Natural killer cell (primary cell): ENCODE results near the gene ULBP1. TPM values are rescaled to one million over a fixed set of nuclear protein-coding genes. Genes with fewer than 3 reads are reported as not detected.
"Not testable (repeated sequence)": the region's sequence is repeated elsewhere in the genome, so short reads cannot be mapped to it uniquely, and the experiment has no call there.

Experiments
- ATAC-seq, 3 donors: fragments of 150-1000 bp in 2 of 3; fragments of 200-7000 bp in 1 of 3; cut with Tn5 transposase; 1 replicate in 1 of 3; 2 replicates in 2 of 3; pipeline ENCODE4 v1.10.0; 2021; ENCODE audit warnings: mild to moderate bottlenecking in 2 of 3, moderate library complexity in 2 of 3
- DNase-seq, 2 donors: peaks; one replicate each; pipeline versions ENCODE4 v3.0.0 to v3.0.0-alpha.2; 2013 to 2021; ENCODE audit warnings: mixed read lengths in 1 of 2
- H3K27ac ChIP-seq: one replicate; pipeline ENCODE4 v1.5.1; 2013; ENCODE audit warnings: mild to moderate bottlenecking, low read length
- H3K27me3 ChIP-seq: one replicate; pipeline ENCODE4 v1.6.1; 2013; ENCODE audit warnings: low read length; ENCODE audit not compliant: control insufficient read depth, insufficient read depth
- H3K36me3 ChIP-seq: one replicate; pipeline ENCODE4 v1.6.1; 2013; ENCODE audit warnings: low read length; ENCODE audit not compliant: control insufficient read depth, insufficient read depth
- H3K4me1 ChIP-seq: one replicate; pipeline ENCODE4 v1.6.1; 2013; ENCODE audit warnings: low read length; ENCODE audit not compliant: control insufficient read depth, insufficient read depth
- H3K4me3 ChIP-seq: one replicate; pipeline ENCODE4 v1.5.1; 2013; ENCODE audit warnings: low read length
- H3K9me3 ChIP-seq: one replicate; pipeline ENCODE4 v1.6.1; 2013; ENCODE audit warnings: low read length; ENCODE audit not compliant: control insufficient read depth, insufficient read depth
- H3K27ac Mint-ChIP-seq, 2 donors: one replicate each; pipeline ENCODE4 v1.8.0; 2022; ENCODE audit warnings: mild to moderate bottlenecking in 2 of 2, mixed read lengths in 2 of 2, moderate library complexity in 1 of 2
- H3K27me3 Mint-ChIP-seq, 2 donors: one replicate each; pipeline ENCODE4 v1.8.0; 2022; ENCODE audit warnings: low read depth in 2 of 2, mixed read lengths in 2 of 2
- H3K36me3 Mint-ChIP-seq: one replicate; pipeline ENCODE4 v1.8.0; 2022; ENCODE audit warnings: mixed read lengths
- H3K4me1 Mint-ChIP-seq, 2 donors: one replicate each; pipeline ENCODE4 v1.8.0; 2022; ENCODE audit warnings: mixed read lengths in 2 of 2
- H3K4me3 Mint-ChIP-seq: one replicate; pipeline ENCODE4 v1.8.0; 2022; ENCODE audit warnings: mild to moderate bottlenecking, moderate library complexity, mixed read lengths
- H3K9me3 Mint-ChIP-seq, 2 donors: one replicate each; pipeline ENCODE4 v1.8.0; 2022; ENCODE audit warnings: mixed read lengths in 2 of 2
- WGBS: methylation state at CpG from one replicate; pipeline ENCODE4 v1.1.7; 2013; ENCODE audit warnings: missing lambda C conversion rate; ENCODE audit not compliant: insufficient coverage; 5-methylcytosine and 5-hydroxymethylcytosine counted together
- intact Hi-C: fragments of 100-400 bp; cut with micrococcal nuclease; formaldehyde crosslinking; loops from one replicate; pipeline ENCODE4 v1.14.2; 2022
- total RNA-seq, 4 donors: library from RNA; stranded (reverse); fragments of 120-200 nt in 1 of 4; gene quantifications; one replicate each; pipeline versions ENCODE4 v1.2.3 to v1.2.4, GENCODE V29; 2013 to 2022
- TF ChIP-seq, protein P1 (sequence below): fragments of 200-600 bp; IDR thresholded peaks from one replicate; pipeline ENCODE4 v1.8.0; 2022; ENCODE audit warnings: antibody characterized with exemption

The ULBP1 gene
- total RNA-seq, 3 donors from 2014 or later (not counting 1 experiment from before 2014, with no cell fraction given): 0.18 to 0.23 TPM; not detected in 1

DNA sequence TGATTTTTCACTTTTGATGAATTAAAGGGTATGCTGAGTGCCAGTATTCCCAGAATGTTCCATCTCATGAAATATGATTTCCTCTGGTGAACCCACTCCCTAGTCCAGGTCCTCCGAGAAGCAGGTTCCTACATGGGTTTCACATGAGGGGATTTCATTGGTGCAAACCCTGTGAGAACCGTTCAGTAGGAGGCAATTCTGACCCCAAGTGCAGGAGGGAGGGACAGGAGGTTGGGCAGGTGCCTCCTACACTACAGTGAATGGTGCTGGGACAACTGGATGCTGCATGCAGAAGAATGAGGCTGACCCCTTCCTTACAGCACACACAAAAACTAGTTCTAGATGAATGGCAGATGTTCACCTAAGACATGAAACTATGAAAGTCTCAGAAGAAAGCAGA is 27.0 kb upstream of the ULBP1 start:
- Mint-ChIP-seq H3K4me1 (peaks cover 12 to 25% of the 10 kb centered on the region in 2 donors), H3K27me3 (peaks cover 69 to 85% of the 10 kb centered on the region in 2 donors), H3K36me3 (no peaks in the 10 kb centered on the region), H3K9me3 (no peaks in the 10 kb centered on the region), H3K27ac (peak overlapping the region in 1 of 2 donors; percentile 37), H3K4me3 (peak overlapping the region; percentile 28)
- 28% methylated on average over 2 of the region's 2 CpGs for WGBS
- intact Hi-C loops: loop anchor here (10.0 kb wide), 2 partner anchors 192 to 878 kb away; partner anchors contain the start of genes NUP43 and PCMT1
- no peak for ATAC-seq
- H3K4me3 ChIP-seq: no peak overlapping the region
- TF ChIP-seq, protein P1, sequence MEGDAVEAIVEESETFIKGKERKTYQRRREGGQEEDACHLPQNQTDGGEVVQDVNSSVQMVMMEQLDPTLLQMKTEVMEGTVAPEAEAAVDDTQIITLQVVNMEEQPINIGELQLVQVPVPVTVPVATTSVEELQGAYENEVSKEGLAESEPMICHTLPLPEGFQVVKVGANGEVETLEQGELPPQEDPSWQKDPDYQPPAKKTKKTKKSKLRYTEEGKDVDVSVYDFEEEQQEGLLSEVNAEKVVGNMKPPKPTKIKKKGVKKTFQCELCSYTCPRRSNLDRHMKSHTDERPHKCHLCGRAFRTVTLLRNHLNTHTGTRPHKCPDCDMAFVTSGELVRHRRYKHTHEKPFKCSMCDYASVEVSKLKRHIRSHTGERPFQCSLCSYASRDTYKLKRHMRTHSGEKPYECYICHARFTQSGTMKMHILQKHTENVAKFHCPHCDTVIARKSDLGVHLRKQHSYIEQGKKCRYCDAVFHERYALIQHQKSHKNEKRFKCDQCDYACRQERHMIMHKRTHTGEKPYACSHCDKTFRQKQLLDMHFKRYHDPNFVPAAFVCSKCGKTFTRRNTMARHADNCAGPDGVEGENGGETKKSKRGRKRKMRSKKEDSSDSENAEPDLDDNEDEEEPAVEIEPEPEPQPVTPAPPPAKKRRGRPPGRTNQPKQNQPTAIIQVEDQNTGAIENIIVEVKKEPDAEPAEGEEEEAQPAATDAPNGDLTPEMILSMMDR: no peak
- no peaks in the 10 kb centered on the region for H3K9me3 ChIP-seq
- no peak overlapping the region for H3K27ac ChIP-seq
- peaks cover 76% of the 10 kb centered on the region for H3K27me3 ChIP-seq
- peaks cover 30% of the 10 kb centered on the region for H3K4me1 ChIP-seq
- DNase-seq: no peak
- no peaks in the 10 kb centered on the region for H3K36me3 ChIP-seq

DNA sequence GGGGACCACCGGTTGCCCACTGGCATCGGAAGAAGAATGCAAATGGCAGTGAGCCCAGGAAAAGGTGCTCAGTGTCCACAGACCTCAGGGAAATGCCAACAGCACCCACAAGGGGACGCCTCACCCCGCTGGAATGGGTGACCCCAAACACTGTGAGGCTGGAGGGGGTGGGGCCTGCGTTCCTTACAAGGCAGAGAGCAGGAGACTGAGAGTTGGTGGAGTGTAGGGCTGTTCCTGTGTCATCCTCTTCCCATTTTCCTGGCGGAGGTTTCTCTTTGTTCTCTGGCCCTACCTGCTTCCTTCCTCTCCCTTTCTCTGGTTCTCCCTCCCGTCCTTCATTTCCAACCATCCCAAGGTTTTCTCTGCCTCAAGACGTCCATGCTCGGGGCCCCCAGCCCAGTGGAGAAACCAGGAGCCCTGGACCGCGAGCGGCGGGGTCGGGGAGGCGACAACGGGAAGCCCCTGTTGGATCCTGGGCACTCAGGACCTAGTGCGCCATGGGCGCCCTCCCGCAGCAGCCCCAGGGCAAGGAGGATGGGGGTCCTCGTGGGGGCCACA is 25.7 kb upstream of the ULBP1 start:
- Histone ChIP-seq H3K4me3 (peak overlapping the region; percentile 28), H3K27me3 (peaks cover 74% of the 10 kb centered on the region), H3K4me1 (peaks cover 38% of the 10 kb centered on the region)
- DNase-seq, H3K9me3 Mint-ChIP-seq, H3K36me3 Mint-ChIP-seq, H3K36me3 ChIP-seq, H3K27ac ChIP-seq, H3K9me3 ChIP-seq: not testable (repeated sequence)
- Mint-ChIP-seq H3K4me1 (peaks cover 13 to 36% of the 10 kb centered on the region in 2 donors), H3K27me3 (peaks cover 65 to 76% of the 10 kb centered on the region in 2 donors), H3K27ac (peak overlapping the region; percentile 85 to 89), H3K4me3 (peak overlapping the region; percentile 90)
- intact Hi-C loops: loop anchor here (10.0 kb wide), 2 partner anchors 193 to 877 kb away; partner anchors contain the start of genes NUP43 and PCMT1
- 3% methylated on average over 15 of the region's 20 CpGs for WGBS
- peak in 2 of 3 donors; percentile 7 to 23 for ATAC-seq

DNA sequence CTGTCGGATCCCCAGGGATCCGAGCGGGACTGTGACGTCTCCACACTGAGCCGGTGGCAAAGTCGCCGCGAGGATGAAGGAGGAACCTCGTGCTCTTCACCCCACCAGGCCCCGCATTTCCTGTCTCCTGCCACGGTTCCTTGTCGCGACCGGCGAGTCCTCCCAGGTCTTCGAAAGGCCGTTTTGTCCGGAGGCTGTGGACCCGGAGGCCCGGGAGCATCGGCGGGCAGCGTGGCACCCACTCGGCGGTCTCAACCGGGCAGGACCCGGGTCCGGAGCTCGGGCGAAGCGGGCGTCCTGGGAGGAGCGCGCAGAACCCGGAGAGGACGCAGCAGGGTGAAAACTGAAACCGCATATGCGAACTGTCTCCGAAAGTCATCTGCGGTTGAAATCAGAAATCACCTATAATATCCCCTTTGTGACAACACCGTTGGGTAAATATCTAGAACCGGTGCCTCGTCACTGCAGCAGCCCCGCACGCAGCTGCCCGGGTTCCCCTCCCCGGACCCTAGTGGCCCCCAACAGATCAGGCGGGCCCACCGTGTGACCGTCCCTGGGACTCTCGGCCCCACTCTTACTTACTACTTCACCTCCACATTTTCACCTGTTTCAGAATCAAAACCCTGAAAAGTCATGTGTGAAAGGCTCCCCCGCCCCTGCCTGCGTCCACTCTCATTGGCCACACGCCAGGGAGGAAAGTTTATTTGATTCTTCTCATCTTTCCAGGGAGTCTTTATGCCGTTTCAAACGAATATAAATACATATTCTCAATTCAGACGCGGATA is 25.0 kb upstream of the ULBP1 start:
- H3K36me3 ChIP-seq: no peaks in the 10 kb centered on the region
- WGBS: 1% methylated on average over 58 of the region's 58 CpGs
- Mint-ChIP-seq H3K4me3 (peak overlapping the region; percentile 90), H3K9me3 (no peaks in the 10 kb centered on the region), H3K27ac (peak overlapping the region; percentile 85 to 89), H3K36me3 (no peaks in the 10 kb centered on the region), H3K27me3 (peaks cover 59 to 69% of the 10 kb centered on the region in 2 donors), H3K4me1 (peaks cover 13 to 36% of the 10 kb centered on the region in 2 donors)
- ATAC-seq (peak; percentile 34 to 57 (median 41)), DNase-seq (peak; percentile 62 to 90)
- H3K4me3 ChIP-seq: peak overlapping the region; percentile 28
- H3K27me3 ChIP-seq: peaks cover 67% of the 10 kb centered on the region
- H3K9me3 ChIP-seq: no peaks in the 10 kb centered on the region
- TF ChIP-seq, protein P1: no peak
- intact Hi-C loops: loop anchor here (10.0 kb wide), 2 partner anchors 194 to 876 kb away; partner anchors contain the start of genes NUP43 and PCMT1
- peaks cover 38% of the 10 kb centered on the region for H3K4me1 ChIP-seq
- no peak overlapping the region for H3K27ac ChIP-seq

DNA sequence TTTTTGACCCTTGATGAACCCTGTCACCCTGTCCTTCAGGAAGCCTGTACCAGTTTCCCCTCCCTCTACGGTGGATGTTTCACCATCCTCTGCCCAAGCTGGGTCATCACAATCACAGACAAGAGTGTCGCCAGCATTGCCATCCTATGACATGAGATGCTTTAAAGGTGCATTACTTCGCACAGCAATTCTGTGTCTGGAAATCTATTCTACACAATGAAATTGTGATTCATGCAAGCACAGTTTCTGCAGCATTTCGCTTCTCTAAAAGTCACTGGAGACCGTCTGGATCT is 24.4 kb upstream of the ULBP1 start:
- peak in 1 of 2 donors; percentile 46 for DNase-seq
- intact Hi-C loops: loop anchor here (10.0 kb wide), 2 partner anchors 195 to 875 kb away; partner anchors contain the start of genes NUP43 and PCMT1
- H3K27ac ChIP-seq: no peak overlapping the region

More for the DNA sequence above, 24.4 kb upstream of the ULBP1 start:
- Histone ChIP-seq H3K9me3 (no peaks in the 10 kb centered on the region), H3K36me3 (no peaks in the 10 kb centered on the region), H3K4me3 (no peak overlapping the region), H3K4me1 (peaks cover 38% of the 10 kb centered on the region), H3K27me3 (peaks cover 66% of the 10 kb centered on the region)
- TF ChIP-seq, protein P1: no peak
- H3K9me3 Mint-ChIP-seq: no peaks in the 10 kb centered on the region
- WGBS: 32% methylated on average over 5 of the region's 5 CpGs
- H3K27me3 Mint-ChIP-seq: peaks cover 57 to 64% of the 10 kb centered on the region in 2 donors
- no peak for ATAC-seq
- H3K4me3 Mint-ChIP-seq: peak overlapping the region; percentile 90
- H3K27ac Mint-ChIP-seq: peak overlapping the region; percentile 85 to 89
- H3K36me3 Mint-ChIP-seq: no peaks in the 10 kb centered on the region
- H3K4me1 Mint-ChIP-seq: peaks cover 13 to 33% of the 10 kb centered on the region in 2 donors
